Glutamatergic neuron (in vitro differentiated cells): ENCODE measurements around the gene TSNAX. TPM values are rescaled to one million over a fixed set of nuclear protein-coding genes. Genes with fewer than 3 reads are reported as not detected.

Experiments used
- DNase-seq: peaks from one replicate; pipeline ENCODE4 v3.0.0; 2022
- H3K27ac Mint-ChIP-seq: one replicate; pipeline ENCODE4 v1.8.0; 2020; ENCODE audit warnings: mild to moderate bottlenecking, mixed read lengths, inconsistent platforms; ENCODE audit not compliant: unreplicated experiment
- H3K27me3 Mint-ChIP-seq: one replicate; pipeline ENCODE4 v1.8.0; 2020; ENCODE audit warnings: mild to moderate bottlenecking, moderate library complexity, mixed read lengths, inconsistent platforms; ENCODE audit not compliant: unreplicated experiment
- H3K36me3 Mint-ChIP-seq: one replicate; pipeline ENCODE4 v1.8.0; 2020; ENCODE audit warnings: mild to moderate bottlenecking, mixed read lengths, inconsistent platforms; ENCODE audit not compliant: unreplicated experiment
- H3K4me1 Mint-ChIP-seq: one replicate; pipeline ENCODE4 v1.8.0; 2020; ENCODE audit warnings: mild to moderate bottlenecking, low read depth, mixed read lengths, inconsistent platforms; ENCODE audit not compliant: unreplicated experiment
- H3K4me3 Mint-ChIP-seq: one replicate; pipeline ENCODE4 v1.8.0; 2020; ENCODE audit warnings: mild to moderate bottlenecking, mixed read lengths, inconsistent platforms; ENCODE audit not compliant: unreplicated experiment
- H3K9me3 Mint-ChIP-seq: one replicate; pipeline ENCODE4 v1.8.0; 2020; ENCODE audit warnings: mild to moderate bottlenecking, moderate library complexity, mixed read lengths, inconsistent platforms; ENCODE audit not compliant: unreplicated experiment
- CTCF ChIP-seq: fragments of 200-600 bp; sonication (generic); IDR thresholded peaks from one replicate; pipeline ENCODE4 v1.5.0; 2021; ENCODE audit not compliant: partially characterized antibody, unreplicated experiment
- total RNA-seq: library from RNA; stranded (reverse); fragmentation: NEBNext Ultra II Directional; extraction: Animal tissue kit (Norgen Biotek cat#: 25700); gene quantifications from one replicate; pipeline ENCODE4 v1.2.1, GENCODE V29; 2021; ENCODE audit not compliant: unreplicated experiment

The TSNAX gene
- total RNA-seq, 1 donor from 2014 or later: 41.1 TPM

GRCh38 chr1:231536099-231536498, 7.6 kb downstream of the TSNAX start:
- H3K27ac Mint-ChIP-seq: peak overlapping the region; percentile 40
- no peak overlapping the region for H3K4me3 Mint-ChIP-seq
- no peak for TF ChIP-seq CTCF
- H3K9me3 Mint-ChIP-seq: no peaks in the 10 kb centered on the region
- no peaks in the 10 kb centered on the region for H3K27me3 Mint-ChIP-seq
- DNase-seq: no peak
- H3K4me1 Mint-ChIP-seq: peaks cover 3% of the 10 kb centered on the region
- H3K36me3 Mint-ChIP-seq: peaks cover 4% of the 10 kb centered on the region

GRCh38 chr1:231540847-231541246, 12.4 kb downstream of the TSNAX start:
- no peak for DNase-seq
- Mint-ChIP-seq H3K4me3 (no peak overlapping the region), H3K27ac (no peak overlapping the region), H3K9me3 (no peaks in the 10 kb centered on the region), H3K36me3 (peaks cover 7% of the 10 kb centered on the region), H3K27me3 (no peaks in the 10 kb centered on the region), H3K4me1 (peaks cover 12% of the 10 kb centered on the region)
- no peak for TF ChIP-seq CTCF

- H3K9me3 Mint-ChIP-seq: no peaks in the 10 kb centered on the region
- peaks cover 7% of the 10 kb centered on the region for H3K36me3 Mint-ChIP-seq
- peaks cover 21% of the 10 kb centered on the region for H3K4me1 Mint-ChIP-seq
- H3K27ac Mint-ChIP-seq: no peak overlapping the region
- no peak for TF ChIP-seq CTCF
- no peak overlapping the region for H3K4me3 Mint-ChIP-seq
- H3K27me3 Mint-ChIP-seq: no peaks in the 10 kb centered on the region
- DNase-seq: no peak
Measured at GRCh38 chr1:231541842-231542241, 13.4 kb downstream of the TSNAX start.

- Mint-ChIP-seq H3K27me3 (no peaks in the 10 kb centered on the region), H3K36me3 (peaks cover 7% of the 10 kb centered on the region), H3K9me3 (no peaks in the 10 kb centered on the region), H3K4me3 (no peak overlapping the region), H3K27ac (no peak overlapping the region), H3K4me1 (peaks cover 32% of the 10 kb centered on the region)
- no peak for DNase-seq
- TF ChIP-seq CTCF: no peak
Measured at GRCh38 chr1:231544943-231545592, 16.6 kb downstream of the TSNAX start.

- Mint-ChIP-seq H3K9me3 (no peaks in the 10 kb centered on the region), H3K27me3 (no peaks in the 10 kb centered on the region)
- no peak for DNase-seq
Measured at GRCh38 chr1:231546693-231547092, 18.2 kb downstream of the TSNAX start.

More at GRCh38 chr1:231546693-231547092, 18.2 kb downstream of the TSNAX start:
- peaks cover 36% of the 10 kb centered on the region for H3K4me1 Mint-ChIP-seq
- no peaks in the 10 kb centered on the region for H3K36me3 Mint-ChIP-seq
- no peak for TF ChIP-seq CTCF
- peak overlapping the region; percentile 16 for H3K27ac Mint-ChIP-seq
- H3K4me3 Mint-ChIP-seq: no peak overlapping the region
